Tibial artery (tissue), 4 donors: ENCODE data around the gene ACYP1.

Source experiments
- DNase-seq, 2 donors: peaks; one replicate each; pipeline ENCODE4 v3.0.0-alpha.2; 2019
- H3K27ac ChIP-seq, 2 donors: fragments of 200-600 bp; sonication (generic) in 1 of 2; 1 replicate in 1 of 2; 2 replicates in 1 of 2; pipeline ENCODE4 v1.5.1; 2018 to 2019; ENCODE audit warnings: mild to moderate bottlenecking in 1 of 2
- H3K27me3 ChIP-seq, 2 donors: fragments of 200-600 bp; sonication (generic) in 1 of 2; one replicate each; pipeline versions ENCODE4 v1.5.1 to v1.6.0; 2016 to 2019
- H3K36me3 ChIP-seq, 3 donors: fragments of 200-600 bp; sonication (generic) in 2 of 3; one replicate each; pipeline ENCODE4 v1.5.1; 2016 to 2019; ENCODE audit warnings: mild to moderate bottlenecking in 2 of 3
- H3K4me1 ChIP-seq, 4 donors: fragments of 200-600 bp; sonication (generic) in 2 of 4; 1 replicate in 3 of 4; 2 replicates in 1 of 4; pipeline ENCODE4 v1.5.1; 2016 to 2019
- H3K4me3 ChIP-seq, 2 donors: fragments of 200-600 bp; sonication (generic) in 1 of 2; 1 replicate in 1 of 2; 2 replicates in 1 of 2; pipeline ENCODE4 v1.5.1; 2018 to 2019; ENCODE audit warnings: mild to moderate bottlenecking in 2 of 2
- H3K9me3 ChIP-seq, 3 donors: fragments of 200-600 bp; sonication (generic) in 1 of 3; one replicate each; pipeline ENCODE4 v1.5.1; 2016 to 2019
- intact Hi-C: fragments of 100-400 bp; cut with DNase I; formaldehyde crosslinking; loops from one replicate; pipeline ENCODE4 v1.15.0; 2023; ENCODE audit warnings: low total_unique reads
- TF ChIP-seq, protein P1 (sequence below), 2 experiments: fragments of 200-600 bp in 1 of 2; fragments of 450-650 bp in 1 of 2; IDR thresholded peaks; one replicate each; pipeline ENCODE4 v1.5.1; 2017 to 2019; ENCODE audit warnings: antibody characterized with exemption in 2 of 2, mild to moderate bottlenecking in 1 of 2, moderate library complexity in 1 of 2

Gene ACYP1

DNA sequence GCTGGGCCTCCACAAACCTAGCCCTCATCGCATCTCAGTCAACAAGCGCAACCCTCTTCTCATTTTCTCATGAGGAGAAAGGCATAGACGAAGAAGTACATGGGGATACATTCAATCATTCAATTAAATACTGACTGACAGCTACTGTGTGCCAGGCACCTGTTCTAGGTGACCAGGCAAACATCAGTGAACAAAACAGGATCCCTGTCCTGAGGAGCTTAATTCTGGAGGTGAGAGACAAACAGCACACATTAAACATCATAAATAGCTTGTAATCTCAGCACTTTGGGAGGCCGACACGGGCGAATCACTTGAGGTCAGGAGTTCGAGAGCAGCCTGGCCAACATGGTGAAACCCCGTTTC lies 362 bp upstream of the ACYP1 start:
- Histone ChIP-seq H3K36me3 (no peaks in the 10 kb centered on the region), H3K4me3 (peak overlapping the region; percentile 70 to 88), H3K9me3 (no peaks in the 10 kb centered on the region), H3K27ac (peak overlapping the region; percentile 75 to 82), H3K27me3 (no peaks in the 10 kb centered on the region), H3K4me1 (peaks cover 0 to 36% (median 15%) of the 10 kb centered on the region in 4 donors)
- intact Hi-C loops: loop anchor here (10.0 kb wide), 1 partner anchor 109 kb away; the partner anchor contains the start of gene PGF
- TF ChIP-seq, protein P1, sequence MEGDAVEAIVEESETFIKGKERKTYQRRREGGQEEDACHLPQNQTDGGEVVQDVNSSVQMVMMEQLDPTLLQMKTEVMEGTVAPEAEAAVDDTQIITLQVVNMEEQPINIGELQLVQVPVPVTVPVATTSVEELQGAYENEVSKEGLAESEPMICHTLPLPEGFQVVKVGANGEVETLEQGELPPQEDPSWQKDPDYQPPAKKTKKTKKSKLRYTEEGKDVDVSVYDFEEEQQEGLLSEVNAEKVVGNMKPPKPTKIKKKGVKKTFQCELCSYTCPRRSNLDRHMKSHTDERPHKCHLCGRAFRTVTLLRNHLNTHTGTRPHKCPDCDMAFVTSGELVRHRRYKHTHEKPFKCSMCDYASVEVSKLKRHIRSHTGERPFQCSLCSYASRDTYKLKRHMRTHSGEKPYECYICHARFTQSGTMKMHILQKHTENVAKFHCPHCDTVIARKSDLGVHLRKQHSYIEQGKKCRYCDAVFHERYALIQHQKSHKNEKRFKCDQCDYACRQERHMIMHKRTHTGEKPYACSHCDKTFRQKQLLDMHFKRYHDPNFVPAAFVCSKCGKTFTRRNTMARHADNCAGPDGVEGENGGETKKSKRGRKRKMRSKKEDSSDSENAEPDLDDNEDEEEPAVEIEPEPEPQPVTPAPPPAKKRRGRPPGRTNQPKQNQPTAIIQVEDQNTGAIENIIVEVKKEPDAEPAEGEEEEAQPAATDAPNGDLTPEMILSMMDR (IDR thresholded peaks at IDR 0.05): no peak
- DNase-seq: no peak

DNA sequence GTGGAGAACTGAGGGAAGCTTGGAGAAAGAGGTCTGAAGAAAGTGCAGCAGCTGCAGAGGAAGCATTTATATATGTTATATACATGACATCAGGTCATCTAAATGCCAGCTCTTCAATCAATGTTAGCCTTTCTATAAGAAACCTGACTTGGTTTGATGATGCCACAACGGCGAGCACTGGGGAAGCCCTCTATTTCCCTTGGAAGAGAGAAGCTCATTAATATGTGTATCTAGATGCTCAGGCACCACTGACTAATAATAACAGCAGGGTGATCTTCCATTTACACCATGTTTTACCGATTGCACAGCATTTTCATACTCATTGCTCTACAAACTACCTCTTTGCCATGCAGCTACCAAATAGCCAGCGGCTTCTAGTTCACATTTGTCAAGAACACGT lies 811 bp downstream of the ACYP1 start:
- intact Hi-C loops: loop anchor here (10.0 kb wide), 1 partner anchor 108 kb away; the partner anchor contains the start of gene PGF
- peak overlapping the region; percentile 75 to 82 for H3K27ac ChIP-seq
- peak overlapping the region; percentile 70 to 88 for H3K4me3 ChIP-seq
- H3K27me3 ChIP-seq: no peaks in the 10 kb centered on the region
- H3K4me1 ChIP-seq: peaks cover 0 to 29% (median 12%) of the 10 kb centered on the region in 4 donors
- H3K9me3 ChIP-seq: no peaks in the 10 kb centered on the region
- H3K36me3 ChIP-seq: no peaks in the 10 kb centered on the region
- TF ChIP-seq, protein P1 (IDR thresholded peaks at IDR 0.05): no peak
- no peak for DNase-seq

DNA sequence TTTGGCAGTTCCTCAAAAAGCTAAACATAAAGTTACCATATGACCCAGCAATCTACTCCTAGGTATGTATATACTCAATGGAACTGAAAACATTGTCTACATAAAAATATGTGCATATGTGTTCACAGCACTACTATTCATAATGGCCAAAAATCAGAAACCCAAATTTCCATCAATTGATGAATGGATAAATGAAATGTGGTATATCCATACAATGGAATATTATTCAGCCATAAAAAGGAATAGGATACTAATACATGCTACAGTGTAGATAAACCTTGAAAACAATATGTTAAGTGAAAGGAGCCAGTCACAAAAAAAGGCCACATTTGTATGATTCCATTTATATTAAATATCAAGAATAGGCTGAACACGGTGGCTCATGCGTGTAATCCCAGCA lies 3.4 kb downstream of the ACYP1 start:
- H3K27me3 ChIP-seq: no peaks in the 10 kb centered on the region

DNA sequence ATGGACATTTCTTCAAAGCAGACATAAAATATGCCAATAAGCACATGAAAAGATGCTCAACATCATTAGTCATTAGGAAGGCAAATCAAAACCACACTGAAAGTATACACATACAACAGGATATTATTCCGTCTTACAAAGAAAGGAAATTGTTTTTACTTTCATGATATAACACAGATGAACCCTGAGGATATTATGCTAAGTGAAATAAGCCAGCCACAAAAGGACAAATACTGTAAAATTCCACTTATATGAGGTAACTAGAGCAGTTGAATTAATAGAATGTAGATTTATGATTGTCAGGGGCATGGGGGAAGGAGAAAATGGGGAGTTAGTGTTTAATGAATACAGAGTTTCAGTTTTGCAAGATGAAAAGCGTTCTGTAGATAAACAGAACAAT lies 4.2 kb downstream of the ACYP1 start:
- TF ChIP-seq, protein P1 (IDR thresholded peaks at IDR 0.05): no peak
- DNase-seq: no peak
- no peaks in the 10 kb centered on the region for H3K9me3 ChIP-seq
- H3K27ac ChIP-seq: no peak overlapping the region
- intact Hi-C loops: loop anchor here (10.0 kb wide), 1 partner anchor 105 kb away; the partner anchor contains the start of gene PGF
- no peaks in the 10 kb centered on the region for H3K36me3 ChIP-seq
- H3K4me3 ChIP-seq: no peak overlapping the region
- H3K27me3 ChIP-seq: no peaks in the 10 kb centered on the region
- peaks cover 0 to 14% (median 7%) of the 10 kb centered on the region in 4 donors for H3K4me1 ChIP-seq

More for the DNA sequence above, 3.4 kb downstream of the ACYP1 start:
- H3K4me3 ChIP-seq: no peak overlapping the region
- no peaks in the 10 kb centered on the region for H3K9me3 ChIP-seq
- TF ChIP-seq, protein P1 (IDR thresholded peaks at IDR 0.05): no peak
- no peak overlapping the region for H3K27ac ChIP-seq
- DNase-seq: no peak
- intact Hi-C loops: loop anchor here (10.0 kb wide), 1 partner anchor 106 kb away; the partner anchor contains the start of gene PGF
- peaks cover 0 to 21% (median 8%) of the 10 kb centered on the region in 4 donors for H3K4me1 ChIP-seq
- no peaks in the 10 kb centered on the region for H3K36me3 ChIP-seq

DNA sequence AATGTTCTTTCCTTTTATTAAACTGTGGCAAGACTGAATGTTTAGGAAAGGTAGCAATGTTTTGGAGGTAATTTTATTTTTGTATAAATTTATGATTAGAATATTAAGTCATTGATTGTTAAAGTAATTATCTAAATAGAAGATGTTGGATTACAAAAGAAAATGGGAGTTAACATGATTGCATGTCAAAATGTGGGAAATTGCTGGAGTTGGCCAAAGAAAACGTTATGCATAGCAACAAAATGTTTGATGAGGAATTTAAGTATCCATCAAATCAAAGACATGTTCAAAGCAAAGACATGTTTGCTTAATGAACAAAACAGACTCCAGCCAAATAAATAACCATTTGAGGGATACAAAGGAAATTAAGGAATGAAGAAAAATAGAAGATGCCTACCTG lies 9.4 kb downstream of the ACYP1 start:
- no peaks in the 10 kb centered on the region for H3K27me3 ChIP-seq
- H3K4me1 ChIP-seq: peaks cover 0 to 21% (median 11%) of the 10 kb centered on the region in 4 donors
- H3K9me3 ChIP-seq: no peaks in the 10 kb centered on the region
- H3K4me3 ChIP-seq: no peak overlapping the region
- intact Hi-C loops: no loop called here
- no peak for DNase-seq
- H3K27ac ChIP-seq: no peak overlapping the region
- H3K36me3 ChIP-seq: no peaks in the 10 kb centered on the region
- TF ChIP-seq, protein P1 (IDR thresholded peaks at IDR 0.05): no peak
